GM21515 (cell line): ENCODE results near the gene POU6F2.
"Not testable (repeated sequence)": the region's sequence is repeated elsewhere in the genome, so short reads cannot be mapped to it uniquely, and the experiment has no call there.

Experiments used
- ATAC-seq: cut with Tn5 transposase; IDR thresholded peaks from one replicate; pipeline ENCODE4 v1.9.1; 2021; ENCODE audit not compliant: unreplicated experiment

POU6F2 gene

DNA sequence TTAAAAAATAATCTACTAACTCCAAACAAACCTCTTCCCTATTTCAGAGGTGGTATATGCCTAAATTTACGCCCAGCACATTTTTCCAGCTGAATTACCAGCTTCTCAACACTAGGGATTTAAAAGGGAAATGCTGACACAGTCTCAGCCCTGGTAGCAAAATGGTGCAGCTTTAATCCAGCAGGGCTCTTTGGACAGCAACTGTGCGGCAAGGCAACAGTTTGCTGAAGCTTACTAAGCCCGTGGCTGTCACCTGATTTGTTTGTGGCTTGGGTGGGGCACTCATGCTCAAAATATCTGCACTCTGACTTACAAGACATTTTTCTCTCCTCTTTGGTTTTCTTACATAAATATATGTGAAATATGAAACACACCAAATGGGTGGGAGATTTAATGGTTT, 206.7 kb downstream of the POU6F2 start:
- peak; percentile 56 for ATAC-seq

DNA sequence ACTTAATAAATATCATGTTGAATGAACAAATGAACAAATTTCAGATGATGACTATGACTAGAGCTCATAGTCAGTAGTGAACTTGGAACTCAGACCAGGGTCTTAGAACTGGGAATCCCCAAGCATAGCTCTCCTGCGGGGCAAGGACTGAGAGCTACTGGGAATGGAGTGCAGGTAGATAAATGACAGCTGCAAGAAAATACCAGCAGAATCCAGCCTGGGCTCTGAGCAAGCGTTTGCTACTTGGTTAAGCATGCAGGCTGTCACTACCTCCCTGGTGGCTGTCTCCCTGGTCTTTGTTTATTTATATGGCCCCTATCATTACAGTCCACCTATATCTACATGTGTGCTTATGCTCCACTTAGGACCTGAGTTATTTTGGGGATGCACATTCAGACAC, 208.4 kb downstream of the POU6F2 start:
- ATAC-seq = no peak

DNA sequence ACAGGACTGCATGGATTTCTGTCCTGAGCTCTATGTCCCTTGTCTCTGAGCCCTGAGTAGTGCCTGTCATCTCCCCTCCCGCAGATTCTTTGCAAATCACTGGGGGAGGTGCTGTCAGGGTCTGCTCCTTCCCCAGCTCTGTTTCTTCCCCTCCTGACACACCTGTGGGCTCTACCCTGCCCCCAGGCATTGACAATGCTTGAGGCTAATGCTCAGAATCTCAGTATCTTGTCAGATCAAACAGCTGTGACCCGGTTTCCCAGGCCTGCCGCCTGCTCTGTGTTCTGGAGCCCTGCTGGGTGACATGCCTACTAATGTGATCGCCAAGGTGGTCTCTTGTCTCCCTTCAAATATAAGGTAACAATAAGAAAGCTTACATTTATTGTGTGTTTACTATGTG, 209.0 kb downstream of the POU6F2 start:
- no peak for ATAC-seq

DNA sequence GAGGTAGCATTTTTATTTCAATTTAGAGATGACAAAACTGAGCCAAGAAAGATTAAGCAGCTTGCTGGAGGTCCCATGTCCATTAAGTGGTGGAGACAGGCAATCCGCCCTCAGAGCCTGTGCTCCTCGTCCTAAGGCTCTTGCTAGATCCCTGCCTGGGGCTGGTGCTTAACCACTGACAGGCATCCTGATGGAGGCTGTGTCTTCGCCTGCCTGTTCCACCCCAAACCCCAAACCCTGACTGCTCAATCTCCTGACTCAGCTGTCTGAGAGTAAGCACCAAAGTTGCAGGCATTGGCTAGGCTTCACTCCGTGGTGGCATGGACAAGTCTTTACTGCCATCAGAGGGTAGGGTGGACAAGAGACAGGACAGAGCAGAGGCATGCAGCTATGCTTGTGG, 209.4 kb downstream of the POU6F2 start:
- no peak for ATAC-seq

DNA sequence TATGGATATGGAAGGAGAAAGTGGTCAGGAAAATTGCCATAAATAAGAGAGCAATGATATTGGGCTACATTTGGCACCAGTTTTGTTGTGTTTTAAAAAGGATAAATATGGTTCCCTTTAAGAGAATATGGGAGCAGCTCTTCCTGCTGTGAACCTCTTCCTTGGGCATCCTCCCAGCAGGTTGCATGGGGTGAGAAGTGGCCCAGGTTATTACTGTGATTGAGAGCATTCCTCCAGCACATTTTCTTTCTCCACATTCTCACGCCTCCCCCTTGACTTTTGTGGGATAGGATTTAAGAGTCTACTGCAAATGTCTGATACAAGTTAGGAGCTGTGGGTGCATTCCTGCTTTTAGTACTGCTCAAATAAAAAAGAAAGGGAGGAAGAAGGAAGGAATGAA, 214.8 kb downstream of the POU6F2 start:
- no peak for ATAC-seq

DNA sequence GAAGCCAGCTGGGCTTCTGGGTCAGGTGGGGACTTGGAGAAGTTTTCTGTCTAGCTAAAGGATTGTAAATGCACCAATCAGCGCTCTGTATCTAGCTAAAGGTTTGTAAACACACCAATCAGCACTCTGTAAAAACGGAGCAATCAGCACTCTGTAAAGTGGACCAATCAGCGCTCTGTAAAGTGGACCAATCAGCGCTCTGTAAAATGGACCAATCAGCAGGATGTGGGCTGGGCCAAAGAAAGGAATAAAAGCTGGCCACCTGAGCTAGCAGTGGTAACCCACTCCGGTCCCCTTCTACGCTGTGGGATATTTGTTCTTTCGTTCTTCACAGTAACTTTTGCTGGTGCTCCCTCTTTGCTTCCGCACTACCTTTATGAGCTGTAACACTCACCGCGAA, 216.7 kb downstream of the POU6F2 start:
- not testable (repeated sequence) for ATAC-seq

DNA sequence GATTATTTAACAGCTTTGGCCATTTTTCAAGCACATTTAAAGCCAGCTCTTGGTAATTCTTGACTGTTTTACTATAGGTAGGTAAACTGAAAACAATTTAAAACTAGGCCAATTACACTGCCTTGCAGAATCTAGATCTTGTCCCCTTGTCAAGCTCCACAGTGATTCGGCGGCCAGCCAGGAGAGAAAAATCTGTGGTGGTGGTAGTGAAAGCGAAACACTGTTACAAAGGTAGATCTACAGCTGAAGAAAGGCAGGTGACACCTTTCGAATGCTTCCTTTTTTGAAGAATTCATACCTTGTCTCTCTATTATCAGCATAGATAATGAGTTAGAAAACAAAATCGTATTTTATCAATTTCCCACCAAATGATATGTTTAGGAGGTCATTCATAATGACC, 218.3 kb downstream of the POU6F2 start:
- no peak for ATAC-seq

DNA sequence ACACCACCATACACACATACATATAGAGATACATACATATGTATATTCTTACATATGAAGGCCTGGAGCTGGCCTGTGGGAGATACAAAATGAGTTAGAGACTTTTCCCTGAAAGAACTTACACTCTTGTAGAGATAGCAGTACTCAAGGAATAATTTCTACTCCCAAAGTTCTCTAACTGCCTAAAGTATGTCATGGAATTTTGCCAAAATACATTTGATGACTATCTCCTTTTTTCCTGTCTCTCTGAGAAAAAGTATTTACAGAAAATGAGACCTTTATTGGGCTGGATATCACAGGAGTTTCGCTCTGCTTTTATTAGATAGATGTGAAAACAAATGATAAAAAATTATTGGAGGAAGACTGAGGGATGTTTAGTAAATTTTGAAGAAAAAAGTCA, 220.1 kb downstream of the POU6F2 start:
- no peak for ATAC-seq

DNA sequence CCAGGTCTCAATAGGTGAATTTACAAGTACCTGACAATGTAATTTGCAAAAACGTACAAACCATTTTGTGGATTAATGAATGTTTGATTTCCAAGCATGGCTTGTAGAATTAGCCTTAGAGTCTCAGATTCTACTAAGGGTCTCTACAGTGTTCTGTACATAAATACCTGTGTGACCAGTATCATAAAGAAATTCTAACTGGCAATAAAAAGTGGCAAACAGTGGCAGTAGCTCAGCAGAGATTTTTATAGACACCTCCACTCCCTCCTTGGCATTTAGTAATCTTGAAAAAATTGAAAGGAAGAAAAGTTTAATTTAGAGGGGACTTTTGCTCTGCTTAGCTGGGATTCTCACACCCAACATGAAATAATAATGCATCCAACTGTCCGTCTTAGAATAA, 220.8 kb downstream of the POU6F2 start:
- no peak for ATAC-seq

DNA sequence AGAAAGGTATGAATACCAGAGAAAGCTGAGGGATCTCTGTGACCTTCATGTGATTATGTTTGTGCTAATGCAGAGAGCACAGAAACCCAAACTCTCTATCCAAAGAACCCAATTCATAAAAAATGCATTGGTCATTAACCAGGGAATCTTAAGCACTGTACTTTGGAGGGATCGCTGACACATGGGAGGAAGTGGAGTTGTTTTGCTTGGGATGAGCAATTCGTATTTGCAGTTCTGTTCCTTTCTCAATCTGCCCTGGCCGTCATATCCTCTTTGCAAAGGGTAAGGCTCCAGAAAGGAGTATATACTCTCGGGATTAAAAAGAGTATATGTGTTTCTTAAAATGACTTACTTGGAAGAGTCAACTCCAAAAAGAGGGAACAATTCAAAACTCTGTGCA, 221.3 kb downstream of the POU6F2 start:
- no peak for ATAC-seq

DNA sequence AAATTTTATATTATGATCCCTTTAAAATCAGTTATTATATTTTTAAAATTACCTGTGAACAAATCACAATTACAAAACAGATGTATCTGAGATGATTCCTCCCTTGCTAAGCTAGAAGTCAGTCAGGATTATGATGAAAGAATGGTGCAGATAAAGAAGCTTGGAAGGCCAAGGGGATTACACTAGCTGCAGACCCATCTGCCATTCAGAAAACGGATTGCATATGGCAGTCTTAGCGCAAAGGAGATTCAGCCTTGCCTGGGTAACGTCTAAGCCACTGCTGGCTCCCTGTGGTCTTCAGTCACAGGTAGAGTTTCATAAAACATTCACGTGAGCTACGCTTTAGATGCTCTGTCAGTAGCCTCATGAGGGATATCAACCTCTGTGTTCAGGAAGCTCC, 222.2 kb downstream of the POU6F2 start:
- no peak for ATAC-seq

DNA sequence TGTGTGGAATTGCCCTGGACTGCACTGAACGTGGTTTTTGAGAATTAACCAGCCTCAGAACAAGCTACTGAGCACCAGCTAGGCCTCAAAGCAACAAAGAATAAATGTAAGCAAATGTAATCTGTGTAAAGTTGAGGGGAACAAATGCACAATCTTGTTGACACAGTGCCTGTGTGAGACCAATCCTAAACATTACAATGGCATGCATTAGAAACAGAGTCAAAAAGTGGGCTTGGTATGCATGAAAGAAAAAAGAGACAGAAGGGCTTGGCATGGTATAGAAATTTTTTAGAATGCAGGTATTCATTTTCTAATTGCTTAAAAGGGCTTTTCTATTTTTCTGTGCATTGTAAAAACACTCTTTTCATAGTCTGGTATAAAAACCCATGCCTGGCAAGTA, 224.3 kb downstream of the POU6F2 start:
- ATAC-seq = no peak

DNA sequence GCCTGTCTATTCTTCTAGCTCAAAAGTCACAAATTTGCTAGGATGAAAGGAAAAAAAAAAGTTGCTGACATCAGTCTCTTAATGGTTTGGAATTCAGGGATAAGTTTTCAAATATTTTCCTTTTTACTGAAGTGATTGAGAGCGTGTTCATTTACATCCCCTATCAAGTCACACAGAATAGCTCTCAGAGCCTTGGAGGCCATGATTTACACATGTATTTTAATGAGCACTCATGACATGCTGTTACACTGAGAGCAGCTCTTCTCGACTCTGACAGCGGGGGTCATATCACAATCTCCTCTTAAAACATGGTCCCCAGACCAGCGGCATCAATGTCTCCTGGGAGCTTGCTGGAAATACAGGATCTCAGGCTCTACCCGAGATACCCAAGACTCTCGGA, 232.7 kb downstream of the POU6F2 start:
- no peak for ATAC-seq

DNA sequence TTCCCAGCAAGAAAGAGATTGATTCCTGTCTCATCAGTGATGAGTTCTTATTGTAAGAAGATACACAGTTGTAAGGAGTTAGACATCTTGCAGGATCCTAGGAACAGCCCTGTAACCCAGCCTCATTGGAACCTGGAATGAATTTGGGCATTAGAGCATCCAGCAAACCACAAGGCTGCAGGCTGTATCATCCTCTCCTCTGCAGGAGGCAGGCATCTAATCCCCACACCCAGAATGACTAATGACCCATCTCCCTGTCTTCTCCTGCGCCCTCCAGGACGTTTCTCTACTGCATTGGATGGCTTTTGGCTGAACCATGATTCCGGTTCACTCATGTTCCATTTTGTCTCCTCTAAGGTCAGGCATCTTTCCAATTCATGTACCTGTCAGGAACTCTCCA, 233.9 kb downstream of the POU6F2 start:
- no peak for ATAC-seq

DNA sequence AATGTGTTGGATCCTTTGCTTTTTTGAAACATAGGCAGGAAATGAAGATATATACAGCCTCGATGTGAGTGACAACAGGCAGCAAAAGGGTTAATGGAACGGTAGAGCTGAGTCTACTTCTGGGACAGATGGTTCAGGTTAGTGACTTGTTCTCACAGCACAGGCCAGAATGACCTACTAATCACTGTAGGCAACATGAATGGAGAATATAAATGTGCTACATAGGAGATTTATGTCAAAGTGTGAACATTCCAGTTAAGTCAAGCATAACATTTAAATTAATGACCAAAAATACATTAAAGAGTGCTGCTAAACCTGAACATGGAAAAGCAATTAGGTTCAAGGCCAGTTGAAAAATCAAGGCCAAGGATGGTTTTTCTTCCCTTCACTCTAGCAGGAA, 235.2 kb downstream of the POU6F2 start:
- ATAC-seq = no peak

DNA sequence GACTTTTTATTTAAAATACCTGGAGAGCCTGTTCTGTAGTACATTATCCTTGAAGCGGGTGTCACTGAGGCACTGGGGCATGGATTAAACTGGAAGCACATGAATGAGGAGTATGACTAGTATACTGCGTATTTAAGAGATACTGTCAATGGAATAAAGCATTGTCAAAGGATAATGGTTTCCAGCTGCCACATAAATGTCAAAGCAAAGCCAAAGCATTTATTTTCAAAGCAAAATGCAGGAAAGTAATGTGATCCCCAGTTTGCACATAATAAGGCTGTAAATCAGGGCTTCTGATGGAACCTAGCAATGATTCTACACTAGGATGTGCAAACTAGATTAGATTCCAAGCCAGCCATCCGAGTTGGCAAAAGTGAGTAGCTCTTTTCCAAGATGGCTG, 240.1 kb downstream of the POU6F2 start:
- no peak for ATAC-seq

DNA sequence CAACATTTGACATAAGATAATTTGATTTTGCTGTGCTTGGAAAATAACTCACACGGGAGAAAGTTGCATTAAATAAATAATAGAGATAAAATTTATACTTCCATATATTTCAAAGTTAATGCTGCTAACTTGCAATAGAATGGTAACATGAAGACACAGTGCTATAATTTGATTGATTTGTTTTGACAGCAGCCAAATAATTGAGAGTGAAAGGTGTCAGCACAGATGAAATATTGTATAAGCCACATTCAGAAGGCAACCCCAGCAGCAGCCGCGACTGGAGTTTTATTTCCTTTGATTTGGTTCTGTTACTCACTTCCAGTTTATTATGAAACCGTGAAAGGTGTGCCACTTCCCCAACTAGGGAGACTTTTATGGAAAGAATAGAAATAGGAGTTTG, 242.2 kb downstream of the POU6F2 start:
- ATAC-seq = no peak

DNA sequence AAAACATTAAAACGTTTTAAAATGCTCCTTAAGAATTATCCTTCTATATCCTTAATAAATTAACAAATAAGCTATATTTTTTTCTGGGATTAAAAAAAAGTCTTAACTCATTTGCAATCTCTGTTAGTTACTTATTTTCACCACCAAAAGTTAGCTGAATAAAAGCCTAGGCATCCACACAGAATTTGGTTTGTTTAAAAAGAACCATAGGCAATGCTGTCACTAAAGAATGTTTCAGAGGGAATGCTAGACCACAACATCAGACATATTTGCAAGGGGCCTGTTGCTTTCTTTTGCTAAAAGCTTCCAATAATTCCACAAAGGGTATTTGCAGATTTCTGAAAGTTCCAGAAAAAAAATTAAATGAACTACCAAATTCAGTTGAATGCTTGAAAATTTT, 244.2 kb downstream of the POU6F2 start:
- ATAC-seq = no peak

DNA sequence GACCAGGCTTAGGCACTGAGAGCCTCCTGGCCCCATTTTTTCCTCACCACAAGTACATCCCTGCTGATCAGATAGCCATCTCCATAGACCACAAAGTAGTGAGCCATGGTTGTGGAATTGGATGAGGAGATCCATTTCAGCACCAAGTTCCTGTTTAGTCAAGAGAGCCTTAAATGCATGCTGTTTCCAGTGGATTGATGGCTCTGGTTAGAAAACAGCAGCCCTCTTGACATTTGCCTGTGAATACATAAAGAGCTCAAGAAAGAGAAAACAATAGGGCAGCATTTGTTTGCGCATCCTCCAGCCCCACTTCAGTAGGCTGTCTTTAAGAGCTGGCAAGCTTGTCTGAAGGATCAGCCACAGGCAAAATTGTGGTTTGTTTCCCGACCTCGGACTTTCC, 251.2 kb downstream of the POU6F2 start:
- ATAC-seq = no peak

DNA sequence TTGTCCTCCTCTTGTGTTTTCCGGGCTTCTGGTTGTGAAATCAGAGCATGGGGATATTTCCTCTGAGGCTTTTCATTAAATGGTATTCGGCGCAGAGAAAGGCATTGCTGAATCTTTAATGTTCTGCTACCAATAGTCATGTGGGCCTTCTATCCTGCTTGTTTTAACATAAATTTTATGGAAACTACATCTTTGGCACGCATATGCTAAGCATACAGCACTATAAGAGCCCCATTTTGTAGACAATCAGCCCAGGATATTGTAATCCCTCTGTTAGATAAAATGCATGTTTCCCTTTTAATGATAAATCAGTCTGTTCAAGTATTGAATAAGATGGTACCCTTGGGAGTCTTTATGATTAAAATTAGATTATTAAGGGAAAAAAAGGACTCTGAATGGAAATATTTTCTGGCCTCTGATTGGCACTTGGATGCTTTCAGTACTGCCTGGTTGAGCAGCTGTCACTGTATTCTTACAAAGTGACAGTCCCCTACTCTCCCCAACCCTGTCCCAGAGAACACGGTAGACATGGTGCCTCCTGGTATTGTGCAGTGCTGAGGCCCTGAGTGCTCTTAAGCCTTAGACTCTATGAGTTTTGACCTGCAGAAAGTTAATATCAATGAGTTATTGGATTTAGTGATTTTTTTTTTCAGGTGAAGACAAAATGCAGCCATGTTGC, 256.3 kb downstream of the POU6F2 start:
- ATAC-seq = no peak

DNA sequence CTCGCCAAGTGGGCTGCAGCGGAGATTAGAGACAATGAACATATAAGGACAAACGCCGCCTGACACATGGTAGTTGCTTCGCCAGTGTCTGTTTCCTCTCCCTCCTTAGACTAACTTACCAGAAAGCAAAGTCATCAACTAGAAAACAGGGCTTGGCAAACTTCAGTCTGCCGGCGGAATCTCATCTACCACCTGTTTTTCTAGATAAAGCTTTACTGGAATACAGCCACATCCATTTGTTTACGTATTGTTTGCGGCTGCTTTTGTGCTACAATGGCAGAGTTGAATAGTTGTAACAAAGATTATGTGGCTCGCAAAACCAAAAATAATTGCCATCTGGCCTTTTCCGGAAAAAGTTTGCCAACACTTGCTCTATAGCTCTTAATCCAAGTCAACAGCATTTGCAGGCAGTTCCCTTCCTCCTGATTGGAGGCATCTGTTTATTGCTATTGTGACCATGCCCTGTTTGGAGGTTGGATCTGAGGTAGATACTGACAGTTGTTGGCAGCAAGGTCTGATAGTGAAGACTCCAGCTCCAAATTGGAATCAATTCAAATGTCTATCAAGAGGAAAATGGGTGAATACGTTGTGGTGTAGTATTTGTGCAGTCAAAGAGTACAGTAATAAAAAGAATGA, 260.6 kb downstream of the POU6F2 start:
- no peak for ATAC-seq

DNA sequence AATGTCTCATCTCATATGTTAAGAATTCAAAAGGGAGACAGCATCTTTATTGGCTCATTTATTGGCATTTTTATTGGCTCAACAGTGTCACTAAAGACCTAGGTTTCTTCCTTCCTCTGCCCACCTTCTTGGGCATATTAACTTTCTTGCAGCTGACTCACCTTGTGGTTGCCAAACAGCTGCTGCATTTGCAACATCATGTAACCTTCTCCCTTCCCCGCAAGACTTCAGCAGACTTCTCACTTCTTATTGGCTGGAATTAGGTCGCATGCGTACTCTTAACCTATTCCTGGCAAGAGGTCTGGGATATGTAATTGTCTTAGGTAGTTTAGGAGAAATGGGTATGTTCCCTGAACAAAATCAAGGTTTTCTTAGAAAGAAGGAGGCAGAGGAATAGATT, 263.2 kb downstream of the POU6F2 start:
- ATAC-seq = no peak

DNA sequence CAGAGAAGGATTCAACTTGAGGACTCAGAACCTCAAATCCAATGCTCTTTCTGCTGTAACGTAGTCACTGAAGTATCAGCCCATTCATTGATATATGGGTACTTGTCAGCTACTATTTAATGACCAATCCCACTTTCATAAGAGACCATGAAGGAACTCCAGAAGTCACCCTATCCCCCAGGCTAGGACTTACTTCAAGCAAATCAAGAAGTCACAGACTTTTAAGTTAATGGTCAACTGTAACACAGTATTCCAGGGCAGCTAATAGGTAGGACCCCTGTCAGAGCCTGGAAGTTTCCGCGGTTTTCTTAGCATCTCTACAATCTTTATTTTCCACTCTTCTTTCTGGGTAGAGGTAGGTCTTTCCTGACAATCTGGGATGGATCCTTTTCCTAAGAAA, 269.9 kb downstream of the POU6F2 start:
- no peak for ATAC-seq
